H1 (cell line): ENCODE results near the gene L2HGDH. TPM values are rescaled to one million over a fixed set of nuclear protein-coding genes. Genes with fewer than 3 reads are reported as not detected.

ENCODE experiments used
- CTCF ChIA-PET: fragments of 300-600 bp; sonication (Branson Sonifier 250); formaldehyde crosslinking; loops from one replicate; lab custom pipeline; 2021; ENCODE audit not compliant: partially characterized antibody; lab: Charles Lee
- POLR2A ChIA-PET: fragments of 300-600 bp; sonication (Branson Sonifier 250); formaldehyde crosslinking; loops from one replicate; lab custom pipeline; 2021; ENCODE audit warnings: inconsistent platforms; ENCODE audit not compliant: partially characterized antibody; lab: Charles Lee
- DNase-seq, 2 experiments: peaks; one replicate each; pipeline versions ENCODE4 v3.0.0 to v3.0.0-alpha.2; 2010 to 2022; ENCODE audit warnings: low spot score in 2 of 2, low read depth in 1 of 2, mixed read lengths in 1 of 2
- FAIRE-seq: peaks from 2 replicates; lab custom pipeline; 2011; peaks lifted over from hg19 to GRCh38; lab: Jason Lieb, UNC
- H2AFZ ChIP-seq: 2 replicates; pipeline ENCODE4 v1.8.1; 2012; ENCODE audit warnings: low read length, inconsistent platforms
- H2AK5ac ChIP-seq: 2 replicates; pipeline ENCODE4 v1.6.1; 2013; ENCODE audit warnings: low read depth, low read length
- H2BK120ac ChIP-seq: replicated peaks from 2 replicates; pipeline ENCODE3; 2013; ENCODE audit warnings: low read depth, low read length, inconsistent platforms
- H2BK12ac ChIP-seq: 2 replicates; pipeline ENCODE4 v1.6.1; 2013; ENCODE audit warnings: low read depth, low read length
- H2BK15ac ChIP-seq: 2 replicates; pipeline ENCODE4 v1.6.1; 2013; ENCODE audit warnings: low read length
- H2BK20ac ChIP-seq: 2 replicates; pipeline ENCODE4 v1.6.1; 2013; ENCODE audit warnings: low read length
- H2BK5ac ChIP-seq: 2 replicates; pipeline ENCODE4 v1.6.1; 2013; ENCODE audit warnings: low read depth, low read length
- H3K14ac ChIP-seq: 2 replicates; pipeline ENCODE4 v1.6.1; 2013; ENCODE audit warnings: inconsistent platforms; ENCODE audit not compliant: insufficient read length
- H3K18ac ChIP-seq: 2 replicates; pipeline ENCODE4 v1.6.1; 2013; ENCODE audit warnings: low read length; ENCODE audit errors: extremely low read depth
- H3K23ac ChIP-seq: 2 replicates; pipeline ENCODE4 v1.6.1; 2013; ENCODE audit warnings: inconsistent platforms; ENCODE audit not compliant: insufficient read length
- H3K23me2 ChIP-seq: 2 replicates; pipeline ENCODE4 v1.6.1; 2013; ENCODE audit warnings: low read depth, low read length
- H3K27ac ChIP-seq: 2 replicates; pipeline ENCODE4 v1.6.1; 2011; ENCODE audit warnings: low read depth, low read length, inconsistent platforms
- H3K27me3 ChIP-seq, 4 experiments: replicated peaks in 1 of 4; 1 replicate in 1 of 4; 2 replicates in 3 of 4; pipeline versions ENCODE4 v1.6.1 to v1.8.1; 2011 to 2013; ENCODE audit warnings: low read length in 3 of 4, mild to moderate bottlenecking in 3 of 4, inconsistent platforms in 2 of 4, mixed read lengths in 2 of 4, moderate library complexity in 1 of 4; ENCODE audit not compliant: control insufficient read depth in 3 of 4, insufficient read depth in 3 of 4; ENCODE audit errors: extremely low read depth in 1 of 4
- H3K36me3 ChIP-seq, 4 experiments: 2 replicates each; pipeline versions ENCODE4 v1.6.1 to v1.8.1; 2011 to 2013; ENCODE audit warnings: mild to moderate bottlenecking in 4 of 4, low read length in 3 of 4, moderate library complexity in 2 of 4, control low read depth in 1 of 4, inconsistent platforms in 1 of 4; ENCODE audit not compliant: insufficient read depth in 4 of 4, control insufficient read depth in 2 of 4
- H3K4ac ChIP-seq: replicated peaks from 2 replicates; pipeline ENCODE3; 2013; ENCODE audit warnings: low read length, low read depth, mixed read lengths, inconsistent platforms; ENCODE audit not compliant: insufficient read length
- H3K4me1 ChIP-seq, 4 experiments: replicated peaks in 1 of 4; 1 replicate in 1 of 4; 2 replicates in 3 of 4; pipeline versions ENCODE4 v1.6.1 to v1.8.1; 2011 to 2013; ENCODE audit warnings: low read length in 3 of 4, inconsistent platforms in 2 of 4, mixed read lengths in 1 of 4; ENCODE audit not compliant: insufficient read depth in 4 of 4, control insufficient read depth in 3 of 4
- H3K4me2 ChIP-seq, 2 experiments: 2 replicates each; pipeline versions ENCODE4 v1.6.1 to v1.8.1; 2011 to 2013; ENCODE audit warnings: low read depth in 2 of 2, low read length in 2 of 2, control low read depth in 1 of 2, inconsistent platforms in 1 of 2, mild to moderate bottlenecking in 1 of 2; ENCODE audit not compliant: insufficient read depth in 1 of 2
- H3K4me3 ChIP-seq, 4 experiments: fragments of 200-600, 300-600 bp in 1 of 4; sonication (generic), shearing (Covaris generic), sonication (Bioruptor Twin) in 1 of 4; 2 replicates each; pipeline versions ENCODE4 v1.5.1 to v1.8.1; 2011 to 2016; ENCODE audit warnings: low read length in 4 of 4, low read depth in 3 of 4, control low read depth in 2 of 4, inconsistent platforms in 2 of 4, mild to moderate bottlenecking in 2 of 4, mixed read lengths in 1 of 4, moderate library complexity in 1 of 4; ENCODE audit not compliant: insufficient read depth in 2 of 4; ENCODE audit errors: extremely low read depth in 1 of 4
- H3K56ac ChIP-seq: replicated peaks from 2 replicates; pipeline ENCODE3; 2013; ENCODE audit warnings: low read depth, mild to moderate bottlenecking, mixed read lengths, low read length, inconsistent platforms; ENCODE audit not compliant: insufficient read length
- H3K79me1 ChIP-seq: 2 replicates; pipeline ENCODE4 v1.6.1; 2013; ENCODE audit warnings: low read depth, low read length, control low read depth
- H3K79me2 ChIP-seq, 2 experiments: 2 replicates each; pipeline versions ENCODE4 v1.6.1 to v1.8.1; 2012 to 2013; ENCODE audit warnings: low read length in 2 of 2, mild to moderate bottlenecking in 2 of 2, inconsistent platforms in 1 of 2; ENCODE audit not compliant: insufficient read depth in 2 of 2, control insufficient read depth in 1 of 2
- H3K9ac ChIP-seq, 4 experiments: replicated peaks in 1 of 4; 1 replicate in 1 of 4; 2 replicates in 3 of 4; pipeline versions ENCODE4 v1.6.1 to v1.8.1; 2011 to 2013; ENCODE audit warnings: low read depth in 3 of 4, low read length in 3 of 4, control low read depth in 2 of 4, mild to moderate bottlenecking in 2 of 4, moderate library complexity in 2 of 4, inconsistent platforms in 1 of 4; ENCODE audit errors: extremely low read depth in 1 of 4
- H3K9me3 ChIP-seq, 2 experiments: 2 replicates each; pipeline versions ENCODE4 v1.6.1 to v1.8.1; 2012 to 2013; ENCODE audit warnings: mild to moderate bottlenecking in 2 of 2, moderate library complexity in 2 of 2, control low read depth in 1 of 2, inconsistent platforms in 1 of 2, low read depth in 1 of 2, low read length in 1 of 2, mixed read lengths in 1 of 2; ENCODE audit not compliant: insufficient read depth in 2 of 2
- H4K20me1 ChIP-seq, 2 experiments: replicated peaks in 1 of 2; 2 replicates each; pipeline versions ENCODE3 to v1.8.1; 2011 to 2013; ENCODE audit warnings: inconsistent platforms in 2 of 2, low read length in 2 of 2, mild to moderate bottlenecking in 1 of 2; ENCODE audit not compliant: insufficient read depth in 2 of 2, control insufficient read depth in 1 of 2
- H4K5ac ChIP-seq: 2 replicates; pipeline ENCODE4 v1.6.1; 2013; ENCODE audit warnings: low read length, low read depth, mixed read lengths, inconsistent platforms; ENCODE audit not compliant: insufficient read length
- H4K8ac ChIP-seq: 2 replicates; pipeline ENCODE4 v1.8.0; 2013; ENCODE audit warnings: mild to moderate bottlenecking, moderate library complexity, low read length, inconsistent platforms; ENCODE audit not compliant: insufficient read depth; ENCODE audit errors: extremely low read depth
- H4K91ac ChIP-seq: replicated peaks from 2 replicates; pipeline ENCODE3; 2013; ENCODE audit warnings: low read length, mixed read lengths, inconsistent platforms; ENCODE audit not compliant: insufficient read length
- CTCF ChIP-seq, 3 experiments: IDR thresholded peaks; 1 replicate in 2 of 3; 2 replicates in 1 of 3; pipeline versions ENCODE4 v1.5.1 to v1.6.1; 2011; ENCODE audit warnings: low read length in 3 of 3, mild to moderate bottlenecking in 3 of 3, inconsistent platforms in 2 of 3, low read depth in 1 of 3, moderate library complexity in 1 of 3; ENCODE audit not compliant: insufficient read depth in 1 of 3; ENCODE audit errors: control extremely low read depth in 1 of 3
- GTF2F1 ChIP-seq: IDR thresholded peaks from 2 replicates; pipeline ENCODE4 v1.6.1; 2012; ENCODE audit warnings: low read depth, low read length, improper control_type of control experiment, borderline replicate concordance
- HDAC6 ChIP-seq: IDR thresholded peaks from one replicate; pipeline ENCODE4 v1.7.1; 2012; ENCODE audit warnings: low read depth, mild to moderate bottlenecking, inconsistent platforms, low read length, moderate library complexity
- KDM5A ChIP-seq: fragments of 200-600 bp; IDR thresholded peaks from 2 replicates; pipeline ENCODE4 v1.7.1; 2012; ENCODE audit warnings: mild to moderate bottlenecking, low read length, inconsistent platforms, mixed read lengths
- NRF1 ChIP-seq: IDR thresholded peaks from 2 replicates; pipeline ENCODE4 v1.6.1; 2011; ENCODE audit warnings: mild to moderate bottlenecking, low read depth, low read length, improper control_type of control experiment
- RAD21 ChIP-seq, 2 experiments: IDR thresholded peaks in 1 of 2; conservative IDR thresholded peaks in 1 of 2; 2 replicates each; pipeline ENCODE4 v1.6.1; 2011; ENCODE audit warnings: low read depth in 2 of 2, low read length in 2 of 2, improper control_type of control experiment in 1 of 2, inconsistent platforms in 1 of 2, mild to moderate bottlenecking in 1 of 2, moderate library complexity in 1 of 2
- TCF12 ChIP-seq: IDR thresholded peaks from 2 replicates; pipeline ENCODE4 v1.6.1; 2011; ENCODE audit warnings: low read depth, mild to moderate bottlenecking, low read length
- WGBS, 2 experiments: shearing (Covaris generic) in 1 of 2; methylation state at CpG; one replicate each; pipeline versions ENCODE4 v1.1.6 to v1.1.7; 2013 to 2015; ENCODE audit warnings: low lambda C conversion rate in 2 of 2, mixed read lengths in 2 of 2, inconsistent platforms in 1 of 2, low coverage in 1 of 2, missing lambda C conversion rate in 1 of 2; ENCODE audit not compliant: insufficient replicate concordance in 2 of 2, insufficient coverage in 1 of 2, insufficient read length in 1 of 2; ENCODE audit errors: extremely low coverage in 1 of 2, missing lambda C conversion rate in 1 of 2; 5-methylcytosine and 5-hydroxymethylcytosine counted together
- polyA plus RNA-seq, 7 experiments: library from polyadenylated mRNA; depleted of rRNA in 3 of 7; stranded (reverse) in 5 of 7; unstranded in 2 of 7; fragments of >200 nt in 5 of 7; fragments of 200-250 nt in 2 of 7; gene quantifications; 1 replicate in 5 of 7; 2 replicates in 1 of 7; 4 replicates in 1 of 7; pipeline versions ENCODE4 v1.2.1 to v1.2.3, GENCODE V29; 2011 to 2013; ENCODE audit warnings: missing spikeins in 2 of 7, mixed read lengths in 2 of 7
- total RNA-seq: library from RNA; stranded (reverse); fragmentation: NEBNext Ultra II Directional; extraction: Animal tissue kit (Norgen Biotek cat#: 25700); gene quantifications from 2 replicates; pipeline ENCODE4 v1.2.1, GENCODE V29; 2021
- TF ChIP-seq, protein P1 (sequence below): IDR thresholded peaks from 2 replicates; pipeline ENCODE4 v1.6.1; 2012; ENCODE audit warnings: inconsistent platforms

The L2HGDH gene
- total and polyA plus RNA-seq, 2 of the 8 experiments (the other 6 are each of a cell fraction or from before 2014, with no cell fraction given): 12.2 to 28.6 TPM

GRCh38 chr14:50342221-50343078 is 30.4 kb upstream of the L2HGDH start:
- no peak overlapping the region for H2AK5ac ChIP-seq
- H3K9me3 ChIP-seq: no peaks in the 10 kb centered on the region
- H3K56ac ChIP-seq: no peak overlapping the region
- no peak overlapping the region for H4K8ac ChIP-seq
- H3K4me2 ChIP-seq: no peak overlapping the region
- FAIRE-seq (no peak), DNase-seq (no peak)
- no peak overlapping the region for H3K18ac ChIP-seq
- H2BK20ac ChIP-seq: no peak overlapping the region
- ChIA-PET CTCF (interaction anchor here (1.1 to 2.0 kb wide), 4 partner anchors 23 to 83 kb away, joined by 3 to 5 read pairs (median 4); no protein-coding TSS in a partner anchor), POLR2A (interaction anchor here (0.6 to 0.7 kb wide), 2 partner anchors 31 to 77 kb away, joined by 3 to 4 read pairs; partner anchors contain the start of genes DMAC2L and L2HGDH)
- H2BK15ac ChIP-seq: no peak overlapping the region
- H3K36me3 ChIP-seq: no peaks in the 10 kb centered on the region
- no peak overlapping the region for H2BK120ac ChIP-seq
- no peaks in the 10 kb centered on the region for H3K79me1 ChIP-seq
- no peaks in the 10 kb centered on the region for H3K79me2 ChIP-seq
- H3K27ac ChIP-seq: 0 out of 2 replicates have a peak overlapping the region, but pooled peaks have one; percentile 35
- no peak overlapping the region for H3K4me3 ChIP-seq
- no peaks in the 10 kb centered on the region for H3K23me2 ChIP-seq
- H4K20me1 ChIP-seq: no peaks in the 10 kb centered on the region
- no peaks in the 10 kb centered on the region for H3K27me3 ChIP-seq
- WGBS, 2 experiments: 46% methylated on average over 8 of the region's 8 CpGs; no CpG with 5 or more reads in 1 of the 2 experiments
- no peak overlapping the region for H4K5ac ChIP-seq
- H3K4me1 ChIP-seq: peaks cover 0 to 3% (median 2%) of the 10 kb centered on the region in 4 experiments; a peak in 4 of 7 replicates
- H3K9ac ChIP-seq: no peak overlapping the region
- no peak overlapping the region for H3K4ac ChIP-seq
- no peak overlapping the region for H2AFZ ChIP-seq
- H3K14ac ChIP-seq: no peak overlapping the region
- H4K91ac ChIP-seq: no peak overlapping the region
- H3K23ac ChIP-seq: no peak overlapping the region
- no peak overlapping the region for H2BK5ac ChIP-seq
- H2BK12ac ChIP-seq: no peak overlapping the region
- TF ChIP-seq CTCF (IDR thresholded peaks at IDR 0.05; ENCODE audit: control extremely low read depth in 1 of 3, insufficient read depth in 1 of 3, low read depth in 1 of 3, low read length in 3 of 3) (peak; percentile 34 to 50 (median 35)), KDM5A (no peak), GTF2F1 (no peak), TCF12 (no peak), RAD21 (IDR thresholded peaks at IDR 0.05 in 1 of 2, conservative IDR thresholded peaks at IDR 0.05 in 1 of 2; ENCODE audit: low read depth in 2 of 2, low read length in 2 of 2) (peak; percentile 64 to 76), NRF1 (no peak), HDAC6 (no peak)
- TF ChIP-seq, protein P1, sequence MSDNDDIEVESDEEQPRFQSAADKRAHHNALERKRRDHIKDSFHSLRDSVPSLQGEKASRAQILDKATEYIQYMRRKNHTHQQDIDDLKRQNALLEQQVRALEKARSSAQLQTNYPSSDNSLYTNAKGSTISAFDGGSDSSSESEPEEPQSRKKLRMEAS: no peak
